ENCODE measurements around the gene FAM149B1.

GRCh38 chr10:73238990-73239566 is 71.2 kb downstream of the FAM149B1 start:
- TF ChIP-seq POLR2AphosphoS5 (IDR thresholded peaks at IDR 0.05), result no peak
- no peak for TF ChIP-seq POLR2A (IDR thresholded peaks at IDR 0.05)
- TF ChIP-seq CTCF (IDR thresholded peaks at IDR 0.05), result no peak
- no peak for TF ChIP-seq EP300 (IDR thresholded peaks at IDR 0.05)
